Left cardiac atrium (tissue), 2 donors: ENCODE measurements around the gene ALB. TPM values are rescaled to one million over a fixed set of nuclear protein-coding genes. Genes with fewer than 3 reads are reported as not detected.

Source experiments
- total RNA-seq, 2 donors: library from RNA; stranded (reverse); fragmentation: NEBNext Ultra II Directional; extraction: Animal tissue kit (Norgen Biotek cat#: 25700); gene quantifications; one replicate each; pipeline ENCODE4 v1.2.1, GENCODE V29; 2021
- donor health status: DM: no; HTN: yes; CAD: no; lungs with severe emphysema.
- donor health status: DM: yes; HTN: yes; CAD: no.

The ALB gene
- total RNA-seq, 2 donors from 2014 or later, result 1.5 to 2.2 TPM

Other genes starting within 250 kb of the ALB start
- gene ANKRD17, start 145.5 kb upstream of the ALB start, total RNA-seq, result 10 to 100 TPM; 46.0 to 56.4 TPM
- gene AFP, start 31.9 kb downstream of the ALB start, total RNA-seq, result not detected
- gene AFM, start 77.5 kb downstream of the ALB start, total RNA-seq, result not detected
- not detected for gene RASSF6, start 216.1 kb downstream of the ALB start, total RNA-seq